C1 segment of cervical spinal cord (tissue), 14 donors: ENCODE data around the gene SLC9A7.
A peak's percentile ranks its signal among the peaks of the same experiment; 100 is the strongest.
"Not testable (repeated sequence)": the region's sequence is repeated elsewhere in the genome, so short reads cannot be mapped to it uniquely, and the experiment has no call there.

ENCODE experiments used
- DNase-seq, 14 donors: peaks; one replicate each; lab custom pipeline; 2025; lab: John Stamatoyannopoulos, UW

SLC9A7 gene

GRCh38 chrX:46758956-46759644 is at the start of gene SLC9A7:
Gene SLC9A7, minus strand, starts transcription at chrX:46759118. Its CDS starts 89 bp downstream, at chrX:46759029.
- DNase-seq, result peak in 12 of 14 donors; percentile 8 to 56 (median 21)

GRCh38 chrX:46805270-46805669 is 46.4 kb upstream of the SLC9A7 start:
- no peak for DNase-seq

DNA sequence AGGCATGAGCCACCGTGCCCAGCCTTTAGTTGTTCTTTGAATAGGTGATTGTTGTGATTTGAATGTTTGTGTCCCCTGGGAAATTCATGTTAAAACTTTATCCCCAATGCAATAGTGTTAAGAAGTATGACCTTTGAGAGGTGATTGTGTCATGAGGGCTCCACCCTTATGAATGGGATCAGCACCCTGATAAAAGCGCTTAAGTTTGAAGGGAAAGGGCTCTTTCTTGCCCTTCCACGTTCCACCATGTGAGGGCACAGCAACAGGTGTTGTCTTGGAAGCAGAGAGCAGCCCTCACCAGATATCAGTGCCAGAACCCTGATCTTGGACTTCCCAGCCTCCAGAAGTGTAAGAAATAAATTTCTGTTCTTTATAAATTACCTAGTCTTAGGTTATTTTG is 44.2 kb upstream of the SLC9A7 start:
- no peak for DNase-seq

GRCh38 chrX:46796574-46797191 is 37.8 kb upstream of the SLC9A7 start:
- peak in 11 of 14 donors; percentile 0 to 42 (median 3) for DNase-seq

DNA sequence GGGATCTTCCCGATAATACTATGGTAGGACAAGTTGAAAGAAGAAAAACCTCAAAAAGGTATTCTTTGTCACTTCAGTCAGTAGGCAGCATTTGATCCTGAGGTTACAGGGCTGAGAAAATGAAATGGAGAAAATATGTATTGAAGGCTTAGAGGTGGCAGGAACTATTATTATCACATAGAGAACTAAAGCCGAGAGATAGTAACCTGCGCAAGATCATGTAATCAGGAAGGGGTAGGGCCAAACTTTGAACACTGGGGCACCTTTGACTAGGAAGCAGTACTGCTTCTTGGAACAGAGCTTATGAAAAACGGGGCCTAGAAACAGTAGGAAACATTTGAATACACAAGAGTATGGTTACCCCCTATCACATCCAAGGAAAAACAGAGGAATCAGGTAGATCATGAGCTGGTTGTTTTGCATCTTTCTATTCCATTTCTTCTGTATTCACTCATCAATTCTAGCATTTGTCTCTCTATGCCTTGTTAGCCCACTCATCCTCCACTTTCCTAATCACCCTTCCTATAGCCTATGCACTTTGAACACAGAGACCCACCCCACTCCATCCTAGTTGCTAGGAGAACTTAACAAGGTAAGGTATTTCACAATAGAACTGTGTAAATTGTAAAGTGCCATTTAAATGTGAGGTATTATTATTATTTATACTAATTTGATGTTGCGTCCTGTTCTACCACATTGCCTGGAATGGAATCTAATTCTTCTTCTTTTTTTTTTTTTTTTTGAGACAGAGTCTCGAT is 34.6 kb upstream of the SLC9A7 start:
- DNase-seq, result no peak

GRCh38 chrX:46792810-46793188 is 33.9 kb upstream of the SLC9A7 start:
- no peak for DNase-seq

DNA sequence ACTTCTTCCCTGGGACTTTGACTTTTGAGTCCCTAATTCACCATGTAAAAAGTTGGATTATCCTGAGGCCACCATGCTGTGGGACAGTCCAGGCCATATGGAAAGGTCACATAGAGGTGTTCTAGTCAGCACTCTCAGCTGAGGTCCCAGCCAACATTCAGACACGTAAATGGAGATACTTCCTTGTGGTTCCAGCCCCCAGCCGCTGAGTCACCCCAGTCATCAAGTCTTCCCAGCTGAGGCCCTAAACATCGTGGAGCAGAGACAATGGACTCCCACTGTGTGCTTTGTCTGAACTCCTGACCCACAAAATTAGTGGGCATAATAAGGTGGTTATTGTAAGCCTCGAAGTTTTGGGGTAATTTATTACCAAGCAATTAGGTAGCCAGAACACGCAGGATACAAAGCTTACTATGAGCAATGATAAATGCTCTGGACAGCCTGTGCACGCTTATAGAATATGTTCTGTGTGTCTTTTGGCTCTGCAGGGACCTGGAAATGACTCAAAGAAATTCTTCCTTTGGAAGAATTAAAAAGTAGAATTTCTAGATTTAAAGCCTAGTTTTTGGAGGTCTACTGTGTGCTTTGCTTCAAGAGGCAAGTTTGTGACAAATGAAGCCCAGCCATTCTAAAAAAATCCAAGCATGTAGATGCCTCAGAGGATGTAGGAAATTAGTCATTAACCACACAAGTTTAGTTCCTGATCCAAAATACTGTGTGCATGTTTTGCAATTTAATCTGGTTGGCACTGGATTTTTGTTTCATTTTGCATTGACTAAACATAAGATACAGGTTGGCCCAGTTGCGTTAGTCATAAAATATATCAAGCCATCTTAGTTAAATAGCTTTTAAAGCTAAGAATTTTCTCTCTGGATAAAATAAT is 33.2 kb upstream of the SLC9A7 start:
- peak in 1 of 14 donors; percentile 1 for DNase-seq

DNA sequence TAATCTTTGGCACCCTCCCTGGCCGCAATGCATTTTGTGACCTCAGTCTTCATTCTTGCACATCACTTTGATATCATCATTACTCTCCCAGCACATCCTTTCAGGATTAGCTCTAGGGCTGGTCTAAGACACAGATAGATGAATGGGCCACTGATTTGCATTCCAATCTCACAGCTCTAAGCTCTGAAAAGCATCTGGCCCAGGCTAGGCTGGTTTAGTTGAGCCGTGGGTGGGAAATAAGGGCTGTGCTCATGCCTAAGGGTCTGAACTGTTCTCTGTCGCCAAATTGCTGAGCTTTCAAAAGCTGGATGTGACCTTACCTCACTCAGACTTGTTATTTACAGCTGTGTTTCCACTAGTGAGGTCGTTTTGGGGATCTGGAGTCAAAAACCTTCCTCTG is 30.0 kb upstream of the SLC9A7 start:
- DNase-seq, result no peak

- not testable (repeated sequence) for DNase-seq
Measured at GRCh38 chrX:46784437-46784836, 25.5 kb upstream of the SLC9A7 start.

- no peak for DNase-seq
Measured at GRCh38 chrX:46782034-46782433, 23.1 kb upstream of the SLC9A7 start.

DNA sequence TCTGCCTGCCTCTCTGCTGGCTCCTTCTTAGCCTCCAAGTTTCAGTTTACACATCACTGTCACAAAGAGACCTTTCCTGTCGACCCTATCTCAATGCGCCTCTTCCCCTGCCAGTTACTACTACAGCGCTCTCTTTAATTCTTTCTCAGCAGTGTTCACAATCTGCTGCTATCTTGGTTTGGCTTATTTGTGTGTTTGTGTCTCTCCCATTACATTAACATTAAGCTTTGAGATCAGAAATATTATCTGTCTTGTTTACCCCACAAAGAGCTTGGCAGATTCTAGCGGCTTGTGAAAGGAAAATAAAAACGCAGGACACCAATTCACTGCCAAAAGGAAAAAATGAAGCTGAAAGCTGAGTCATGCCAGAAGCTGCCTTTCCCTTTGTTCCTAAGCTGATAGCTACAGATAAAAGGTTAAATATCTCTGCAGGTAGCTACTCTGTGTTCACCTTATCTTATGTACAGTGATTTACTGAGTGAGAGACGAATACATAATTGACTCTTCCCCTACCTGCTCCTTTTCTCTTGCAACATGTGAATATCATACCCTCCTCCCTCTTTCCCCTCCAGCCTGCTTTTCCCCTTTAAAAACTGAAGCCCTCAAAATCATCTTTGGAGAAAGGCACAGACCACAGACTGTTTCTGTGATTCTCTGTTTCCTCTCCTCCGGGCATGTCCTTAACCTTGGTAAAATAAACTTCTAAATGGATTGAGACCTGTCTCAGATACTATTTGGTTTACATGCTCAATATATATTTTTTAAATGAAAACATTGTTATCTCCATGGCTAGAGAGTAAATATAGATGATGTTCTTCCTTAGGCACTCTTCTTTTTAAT is 19.3 kb upstream of the SLC9A7 start:
- DNase-seq, result no peak

GRCh38 chrX:46770817-46771163 is 11.9 kb upstream of the SLC9A7 start:
- DNase-seq, result no peak

DNA sequence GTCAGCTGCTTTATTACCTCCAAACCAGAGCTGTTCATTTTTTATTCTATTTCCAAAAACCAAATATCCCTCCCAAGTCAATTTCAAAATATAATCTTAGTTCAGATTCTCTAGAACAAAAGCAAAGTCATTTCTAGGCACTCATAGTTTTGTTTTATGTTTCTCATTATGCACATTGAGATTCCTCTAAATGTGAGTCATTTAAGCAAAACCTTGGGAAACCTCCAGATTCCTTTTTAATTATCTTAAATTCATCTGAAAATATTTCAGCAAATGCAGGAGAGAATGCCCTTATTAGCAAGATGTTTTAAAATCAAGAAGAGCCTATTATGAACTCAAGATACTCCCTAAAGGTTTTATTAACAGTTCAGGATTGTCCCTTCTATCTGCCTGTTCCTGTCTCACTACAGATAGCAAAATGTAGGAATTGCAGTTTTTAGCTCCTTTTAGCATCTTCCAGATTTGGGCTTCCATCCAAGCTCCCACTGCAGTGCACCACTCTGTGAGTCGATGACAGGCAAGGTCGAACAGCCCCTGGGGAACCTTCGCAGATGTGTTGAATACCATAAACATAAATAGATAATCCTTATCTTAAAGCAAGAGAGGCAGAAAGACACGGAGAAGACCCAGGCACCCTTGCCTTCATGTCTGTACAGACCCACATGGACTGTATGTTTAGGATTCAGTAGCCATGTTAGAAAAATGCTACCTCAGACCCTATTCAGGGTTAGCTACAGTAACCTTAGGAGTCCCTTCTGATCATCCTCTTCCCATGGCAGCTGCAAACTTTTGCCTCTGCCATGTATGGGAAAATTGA is 11.3 kb upstream of the SLC9A7 start:
- DNase-seq, result no peak

DNA sequence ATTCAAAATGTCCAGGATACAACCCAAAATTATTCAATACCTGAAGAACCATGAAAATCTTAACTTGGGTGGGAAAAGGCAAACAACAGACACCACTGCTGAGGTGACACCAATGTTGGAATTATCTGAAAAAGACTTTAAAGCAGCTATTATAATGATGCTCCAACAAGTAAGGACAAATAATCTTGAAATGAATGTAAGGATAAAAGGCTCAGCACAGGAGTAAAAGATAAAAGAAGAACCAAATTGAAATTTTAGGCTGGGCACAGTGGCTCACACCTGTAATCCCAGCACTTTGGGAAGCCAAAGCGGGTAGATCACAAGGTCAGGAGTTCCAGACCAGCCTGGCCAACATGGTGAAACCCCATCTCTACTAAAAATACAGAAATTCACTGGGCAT is 4.0 kb upstream of the SLC9A7 start:
- no peak for DNase-seq

GRCh38 chrX:46759645-46759974 is 692 bp upstream of the SLC9A7 start:
- DNase-seq, result no peak

- DNase-seq, result peak in 1 of 14 donors; percentile 36
Measured at GRCh38 chrX:46758163-46758955, 559 bp downstream of the SLC9A7 start.

GRCh38 chrX:46757593-46757992 is 1.3 kb downstream of the SLC9A7 start:
- peak in 1 of 14 donors; percentile 18 for DNase-seq

GRCh38 chrX:46757052-46757451 is 1.9 kb downstream of the SLC9A7 start:
- DNase-seq, result peak in 1 of 14 donors; percentile 35

GRCh38 chrX:46755671-46756070 is 3.2 kb downstream of the SLC9A7 start:
- no peak for DNase-seq
